Glutamatergic neuron (in vitro differentiated cells): ENCODE measurements around the gene F2R. TPM values are rescaled to one million over a fixed set of nuclear protein-coding genes. Genes with fewer than 3 reads are reported as not detected.

Experiments
- DNase-seq: peaks from one replicate; pipeline ENCODE4 v3.0.0; 2022
- H3K27ac Mint-ChIP-seq: one replicate; pipeline ENCODE4 v1.8.0; 2020; ENCODE audit warnings: mild to moderate bottlenecking, mixed read lengths, inconsistent platforms; ENCODE audit not compliant: unreplicated experiment
- H3K27me3 Mint-ChIP-seq: one replicate; pipeline ENCODE4 v1.8.0; 2020; ENCODE audit warnings: mild to moderate bottlenecking, moderate library complexity, mixed read lengths, inconsistent platforms; ENCODE audit not compliant: unreplicated experiment
- H3K36me3 Mint-ChIP-seq: one replicate; pipeline ENCODE4 v1.8.0; 2020; ENCODE audit warnings: mild to moderate bottlenecking, mixed read lengths, inconsistent platforms; ENCODE audit not compliant: unreplicated experiment
- H3K4me1 Mint-ChIP-seq: one replicate; pipeline ENCODE4 v1.8.0; 2020; ENCODE audit warnings: mild to moderate bottlenecking, low read depth, mixed read lengths, inconsistent platforms; ENCODE audit not compliant: unreplicated experiment
- H3K4me3 Mint-ChIP-seq: one replicate; pipeline ENCODE4 v1.8.0; 2020; ENCODE audit warnings: mild to moderate bottlenecking, mixed read lengths, inconsistent platforms; ENCODE audit not compliant: unreplicated experiment
- H3K9me3 Mint-ChIP-seq: one replicate; pipeline ENCODE4 v1.8.0; 2020; ENCODE audit warnings: mild to moderate bottlenecking, moderate library complexity, mixed read lengths, inconsistent platforms; ENCODE audit not compliant: unreplicated experiment
- total RNA-seq: library from RNA; stranded (reverse); fragmentation: NEBNext Ultra II Directional; extraction: Animal tissue kit (Norgen Biotek cat#: 25700); gene quantifications from one replicate; pipeline ENCODE4 v1.2.1, GENCODE V29; 2021; ENCODE audit not compliant: unreplicated experiment
- TF ChIP-seq, protein P1 (sequence below): fragments of 200-600 bp; sonication (generic); IDR thresholded peaks from one replicate; pipeline ENCODE4 v1.5.0; 2021; ENCODE audit not compliant: partially characterized antibody, unreplicated experiment

The F2R gene
- total RNA-seq, 1 donor from 2014 or later = 59.3 TPM

- H3K27ac Mint-ChIP-seq = peak overlapping the region; percentile 87
Measured at GRCh38 chr5:76717222-76718083, 1.5 kb downstream of the F2R start.

DNA sequence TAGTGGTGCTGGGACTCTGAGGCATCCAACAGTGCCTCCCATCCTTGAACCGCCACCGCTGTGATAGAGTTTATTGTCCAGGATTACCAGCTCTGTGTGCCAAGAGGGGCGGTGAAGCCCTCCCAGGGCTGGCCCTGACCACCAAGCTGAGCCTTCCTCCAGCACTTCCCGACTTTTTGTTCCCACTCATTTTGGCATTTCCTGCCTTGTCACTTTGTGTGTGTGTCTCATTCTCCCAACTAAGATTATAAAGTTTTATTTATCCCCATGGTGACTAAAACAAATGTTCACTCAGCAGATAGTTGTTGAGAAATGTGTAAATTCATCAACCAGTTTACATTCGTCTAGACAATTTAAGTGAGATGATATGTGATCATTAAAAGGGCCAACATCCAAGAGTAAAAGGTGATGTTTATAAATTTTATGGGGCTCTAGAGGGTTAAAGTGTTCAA lies 2.5 kb downstream of the F2R start:
- TF ChIP-seq, protein P1, sequence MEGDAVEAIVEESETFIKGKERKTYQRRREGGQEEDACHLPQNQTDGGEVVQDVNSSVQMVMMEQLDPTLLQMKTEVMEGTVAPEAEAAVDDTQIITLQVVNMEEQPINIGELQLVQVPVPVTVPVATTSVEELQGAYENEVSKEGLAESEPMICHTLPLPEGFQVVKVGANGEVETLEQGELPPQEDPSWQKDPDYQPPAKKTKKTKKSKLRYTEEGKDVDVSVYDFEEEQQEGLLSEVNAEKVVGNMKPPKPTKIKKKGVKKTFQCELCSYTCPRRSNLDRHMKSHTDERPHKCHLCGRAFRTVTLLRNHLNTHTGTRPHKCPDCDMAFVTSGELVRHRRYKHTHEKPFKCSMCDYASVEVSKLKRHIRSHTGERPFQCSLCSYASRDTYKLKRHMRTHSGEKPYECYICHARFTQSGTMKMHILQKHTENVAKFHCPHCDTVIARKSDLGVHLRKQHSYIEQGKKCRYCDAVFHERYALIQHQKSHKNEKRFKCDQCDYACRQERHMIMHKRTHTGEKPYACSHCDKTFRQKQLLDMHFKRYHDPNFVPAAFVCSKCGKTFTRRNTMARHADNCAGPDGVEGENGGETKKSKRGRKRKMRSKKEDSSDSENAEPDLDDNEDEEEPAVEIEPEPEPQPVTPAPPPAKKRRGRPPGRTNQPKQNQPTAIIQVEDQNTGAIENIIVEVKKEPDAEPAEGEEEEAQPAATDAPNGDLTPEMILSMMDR = no peak
- H3K36me3 Mint-ChIP-seq = no peaks in the 10 kb centered on the region
- DNase-seq = no peak
- peaks cover 6% of the 10 kb centered on the region for H3K27me3 Mint-ChIP-seq
- peaks cover 5% of the 10 kb centered on the region for H3K4me1 Mint-ChIP-seq
- H3K4me3 Mint-ChIP-seq = peak overlapping the region; percentile 31
- H3K27ac Mint-ChIP-seq = no peak overlapping the region
- peaks cover 7% of the 10 kb centered on the region for H3K9me3 Mint-ChIP-seq

More at GRCh38 chr5:76717222-76718083, 1.5 kb downstream of the F2R start:
- Mint-ChIP-seq H3K9me3 (peaks cover 7% of the 10 kb centered on the region), H3K4me1 (peaks cover 5% of the 10 kb centered on the region), H3K27me3 (peaks cover 6% of the 10 kb centered on the region), H3K36me3 (no peaks in the 10 kb centered on the region), H3K4me3 (peak overlapping the region; percentile 95)
- no peak for DNase-seq
- TF ChIP-seq, protein P1 = no peak

DNA sequence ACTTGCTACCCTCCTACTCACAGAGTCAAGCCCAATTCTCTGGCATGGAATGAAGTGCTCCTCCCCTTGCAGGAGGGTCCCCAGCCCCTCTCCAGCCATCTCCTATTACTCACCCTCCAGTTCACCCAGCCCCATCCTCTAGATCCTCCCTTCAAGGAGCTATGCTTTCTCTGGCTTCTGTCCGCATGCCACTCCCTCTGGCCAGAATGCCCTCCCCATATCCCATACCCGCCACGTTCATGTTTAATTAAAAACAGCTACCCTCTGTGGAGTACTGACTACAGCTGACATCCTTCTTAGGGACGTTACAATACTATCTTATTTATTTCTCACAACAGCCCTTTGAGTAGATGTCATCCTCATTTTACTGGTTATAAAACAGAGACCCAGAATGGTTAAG lies 3.0 kb downstream of the F2R start:
- no peak for DNase-seq
- H3K4me3 Mint-ChIP-seq = no peak overlapping the region
- H3K27ac Mint-ChIP-seq = no peak overlapping the region

DNA sequence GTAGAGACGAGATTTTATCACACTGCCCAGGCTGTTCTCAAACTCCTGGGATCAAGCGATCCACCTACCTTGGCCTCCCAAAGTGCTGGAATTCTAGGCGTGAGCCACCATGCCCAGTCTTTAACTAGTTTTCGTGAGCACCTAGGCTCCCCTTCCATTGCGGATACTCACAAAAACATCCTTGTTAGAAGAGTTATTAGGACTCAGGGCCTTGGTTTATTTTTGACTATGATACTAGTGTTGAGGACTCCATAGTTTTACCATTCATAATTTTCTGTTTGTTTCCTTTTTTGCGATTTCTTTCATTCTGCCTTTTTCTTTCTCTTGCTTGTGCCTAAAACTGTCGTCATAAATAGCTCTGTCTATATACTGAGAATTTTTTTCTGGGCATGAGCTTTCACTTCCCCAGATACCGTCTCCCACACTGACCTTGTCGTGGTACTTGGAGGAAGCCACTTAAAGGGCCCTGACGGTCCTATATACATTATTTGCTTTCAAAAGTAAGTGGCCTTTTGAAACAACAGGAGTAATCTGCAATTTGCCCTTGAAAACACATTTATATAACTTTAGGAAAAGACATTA lies 5.2 kb downstream of the F2R start:
- TF ChIP-seq, protein P1 = no peak
- Mint-ChIP-seq H3K36me3 (no peaks in the 10 kb centered on the region), H3K27me3 (no peaks in the 10 kb centered on the region), H3K4me3 (no peak overlapping the region), H3K4me1 (peaks cover 9% of the 10 kb centered on the region), H3K9me3 (peaks cover 7% of the 10 kb centered on the region), H3K27ac (no peak overlapping the region)
- no peak for DNase-seq

More for the DNA sequence above, 3.0 kb downstream of the F2R start:
- Mint-ChIP-seq H3K36me3 (no peaks in the 10 kb centered on the region), H3K4me1 (peaks cover 5% of the 10 kb centered on the region), H3K9me3 (peaks cover 7% of the 10 kb centered on the region), H3K27me3 (peaks cover 6% of the 10 kb centered on the region)
- TF ChIP-seq, protein P1 = no peak

DNA sequence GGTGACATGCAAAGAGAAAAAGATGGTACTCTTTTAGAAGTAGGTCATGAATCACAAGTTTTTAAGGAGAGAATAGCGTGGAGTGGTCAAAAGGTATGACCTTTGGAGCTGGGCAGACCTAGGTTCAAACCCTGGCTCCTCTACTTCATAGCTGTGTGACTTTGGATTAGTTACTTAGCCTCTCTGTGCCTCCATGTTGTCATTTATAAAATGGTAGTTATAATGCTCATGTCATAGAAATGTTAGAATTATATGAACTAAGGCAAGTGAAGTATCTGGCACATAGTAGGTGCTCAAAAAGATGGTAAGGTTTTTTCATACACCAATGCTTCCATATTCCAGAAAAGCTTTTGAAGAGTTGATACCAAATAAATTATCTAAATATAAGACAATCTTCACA lies 7.3 kb downstream of the F2R start:
- no peak for DNase-seq
- TF ChIP-seq, protein P1 = no peak
- Mint-ChIP-seq H3K9me3 (no peaks in the 10 kb centered on the region), H3K4me1 (peaks cover 4% of the 10 kb centered on the region), H3K4me3 (no peak overlapping the region), H3K27me3 (no peaks in the 10 kb centered on the region), H3K36me3 (peaks cover 7% of the 10 kb centered on the region), H3K27ac (no peak overlapping the region)
